ENCODE measurements around the gene TTC17.

DNA sequence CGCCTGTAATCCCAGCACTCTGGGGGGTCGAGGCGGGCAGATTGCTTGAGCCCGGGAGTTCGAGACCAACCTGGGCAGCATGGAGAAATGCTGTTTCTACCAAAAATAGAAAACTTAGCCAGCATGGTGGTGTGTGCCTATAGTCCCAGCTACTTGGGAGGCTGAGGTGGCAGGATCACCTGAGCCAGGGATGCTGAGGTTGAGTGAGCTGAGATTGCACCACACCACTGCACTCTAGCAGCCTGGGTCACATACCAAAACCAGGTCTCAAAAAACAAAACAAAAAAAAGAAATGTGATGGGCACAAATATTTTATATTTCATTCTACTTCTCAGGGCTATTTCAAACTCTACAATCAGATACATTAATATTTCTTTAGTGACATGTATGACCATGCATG, 25.7 kb downstream of the TTC17 start:
- TF ChIP-seq, protein P1, sequence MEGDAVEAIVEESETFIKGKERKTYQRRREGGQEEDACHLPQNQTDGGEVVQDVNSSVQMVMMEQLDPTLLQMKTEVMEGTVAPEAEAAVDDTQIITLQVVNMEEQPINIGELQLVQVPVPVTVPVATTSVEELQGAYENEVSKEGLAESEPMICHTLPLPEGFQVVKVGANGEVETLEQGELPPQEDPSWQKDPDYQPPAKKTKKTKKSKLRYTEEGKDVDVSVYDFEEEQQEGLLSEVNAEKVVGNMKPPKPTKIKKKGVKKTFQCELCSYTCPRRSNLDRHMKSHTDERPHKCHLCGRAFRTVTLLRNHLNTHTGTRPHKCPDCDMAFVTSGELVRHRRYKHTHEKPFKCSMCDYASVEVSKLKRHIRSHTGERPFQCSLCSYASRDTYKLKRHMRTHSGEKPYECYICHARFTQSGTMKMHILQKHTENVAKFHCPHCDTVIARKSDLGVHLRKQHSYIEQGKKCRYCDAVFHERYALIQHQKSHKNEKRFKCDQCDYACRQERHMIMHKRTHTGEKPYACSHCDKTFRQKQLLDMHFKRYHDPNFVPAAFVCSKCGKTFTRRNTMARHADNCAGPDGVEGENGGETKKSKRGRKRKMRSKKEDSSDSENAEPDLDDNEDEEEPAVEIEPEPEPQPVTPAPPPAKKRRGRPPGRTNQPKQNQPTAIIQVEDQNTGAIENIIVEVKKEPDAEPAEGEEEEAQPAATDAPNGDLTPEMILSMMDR (IDR thresholded peaks at IDR 0.05; ENCODE audit: insufficient read depth, low read length, poor library complexity, severe bottlenecking), result no peak
- no peak for TF ChIP-seq EZH2phosphoT487 (conservative IDR thresholded peaks at IDR 0.05; ENCODE audit: low read length)

Data from SU-DHL-6 (cell line).